K562 (cell line): ENCODE measurements around the gene STK4. TPM values are rescaled to one million over a fixed set of nuclear protein-coding genes. Genes with fewer than 3 reads are reported as not detected.
A peak's percentile ranks its signal among the peaks of the same experiment; 100 is the strongest.

Source experiments
- ATAC-seq: fragments of 200-7000 bp; cut with Tn5 transposase; 3 replicates; pipeline ENCODE4 v1.9.1; 2020; ENCODE audit warnings: moderate library complexity
- BruUV-seq: library from RNA; stranded (reverse); fragments of 400-500 nt; replicated peaks from 2 replicates; lab custom pipeline; 2021; lab: Mats Ljungman, UMichigan
- CTCF ChIA-PET: fragments of 300-600 bp; formaldehyde crosslinking; extraction: SDS; loops from one replicate; lab custom pipeline; 2021; ENCODE audit warnings: low intra/inter-chr PET ratio; lab: Yijun Ruan, JAX
- POLR2A ChIA-PET: fragments of 300-600, 350-650 bp; sonication (Branson Sonifier 250); formaldehyde crosslinking; extraction: SDS; loops from one replicate; lab custom pipeline; 2021; ENCODE audit warnings: antibody characterized with exemption, inconsistent platforms; lab: Yijun Ruan, JAX
- DNase-seq, 4 experiments: peaks; one replicate each; pipeline versions ENCODE4 v3.0.0 to v3.0.0-alpha.2; 2011 to 2018; ENCODE audit warnings: low spot score in 3 of 4, mixed read lengths in 3 of 4; ENCODE audit errors: extremely low read depth in 1 of 4
- FAIRE-seq: peaks from 2 replicates; lab custom pipeline; 2011; peaks lifted over from hg19 to GRCh38; lab: Jason Lieb, UNC
- H2AFZ ChIP-seq: 2 replicates; pipeline ENCODE4 v1.6.0; 2011; ENCODE audit warnings: low read depth, low read length, control low read depth, inconsistent platforms
- H3K27ac ChIP-seq: fragments of 200-600 bp; 3 replicates; pipeline ENCODE4 v1.8.0; 2011; ENCODE audit warnings: low read depth, mild to moderate bottlenecking, control low read depth, inconsistent platforms, low read length, moderate library complexity, mixed read lengths; ENCODE audit errors: extremely low read depth
- H3K27me3 ChIP-seq, 2 experiments: fragments of 300-600 bp in 1 of 2; 2 replicates in 1 of 2; 3 replicates in 1 of 2; pipeline versions ENCODE4 v1.6.0 to v1.8.0; 2011; ENCODE audit warnings: inconsistent platforms in 2 of 2, low read length in 2 of 2, mild to moderate bottlenecking in 1 of 2, mixed read lengths in 1 of 2, moderate library complexity in 1 of 2; ENCODE audit not compliant: control insufficient read depth in 2 of 2, insufficient read depth in 2 of 2
- H3K36me3 ChIP-seq: fragments of 300-600 bp; 3 replicates; pipeline ENCODE4 v1.8.0; 2011; ENCODE audit warnings: mild to moderate bottlenecking, low read length, inconsistent platforms; ENCODE audit not compliant: control insufficient read depth, insufficient read depth
- H3K4me1 ChIP-seq, 2 experiments: fragments of 200-600 bp in 1 of 2; replicated peaks in 1 of 2; 2 replicates in 1 of 2; 3 replicates in 1 of 2; pipeline versions ENCODE4 v1.5.1 to v1.8.0; 2011; ENCODE audit warnings: inconsistent platforms in 2 of 2, low read length in 2 of 2, mild to moderate bottlenecking in 1 of 2, mixed read lengths in 1 of 2, moderate library complexity in 1 of 2; ENCODE audit not compliant: control insufficient read depth in 2 of 2, insufficient read depth in 2 of 2
- H3K4me2 ChIP-seq: 2 replicates; pipeline ENCODE4 v1.6.1; 2011; ENCODE audit warnings: low read length, control low read depth, inconsistent platforms, mixed read lengths; ENCODE audit not compliant: insufficient read depth
- H3K4me3 ChIP-seq: fragments of 200-600 bp; sonication (generic), shearing (Covaris generic); 2 replicates; pipeline ENCODE4 v1.5.1; 2016; ENCODE audit warnings: control low read depth, inconsistent platforms
- H3K79me2 ChIP-seq: fragments of 200-600 bp; 3 replicates; pipeline ENCODE4 v1.8.0; 2011; ENCODE audit warnings: low read length, inconsistent platforms; ENCODE audit not compliant: control insufficient read depth, insufficient read depth
- H3K9ac ChIP-seq, 2 experiments: 2 replicates each; pipeline versions ENCODE4 v1.6.0 to v1.6.1; 2011; ENCODE audit warnings: low read depth in 2 of 2, low read length in 2 of 2, control low read depth in 1 of 2, inconsistent platforms in 1 of 2, mild to moderate bottlenecking in 1 of 2, mixed read lengths in 1 of 2; ENCODE audit not compliant: insufficient read depth in 1 of 2
- H3K9me1 ChIP-seq: one replicate; pipeline ENCODE4 v1.6.0; 2011; ENCODE audit warnings: inconsistent platforms, mild to moderate bottlenecking, low read length, moderate library complexity; ENCODE audit not compliant: control insufficient read depth, insufficient read depth
- H3K9me3 ChIP-seq: replicated peaks from 2 replicates; pipeline ENCODE4 v1.5.1; 2011; ENCODE audit warnings: low read depth, low read length, inconsistent platforms; ENCODE audit not compliant: control insufficient read depth, insufficient read depth
- H4K20me1 ChIP-seq: replicated peaks from 2 replicates; pipeline ENCODE4 v1.6.1; 2011; ENCODE audit warnings: low read length, inconsistent platforms, mixed read lengths; ENCODE audit not compliant: control insufficient read depth, insufficient read depth
- CTBP1 ChIP-seq: fragments of 450-650 bp; IDR thresholded peaks from 2 replicates; pipeline ENCODE4 v1.6.1; 2016; ENCODE audit warnings: borderline replicate concordance
- ELF4 ChIP-seq: fragments of 450-650 bp; formaldehyde crosslinking; IDR thresholded peaks from 2 replicates; pipeline ENCODE4 v1.4.0; 2022; ENCODE audit warnings: missing genetic modification characterization
- HSF4 ChIP-seq: fragments of 250-450 bp; sonication (Bioruptor Pico); IDR thresholded peaks from 2 replicates; pipeline ENCODE4 v2.1.2; 2022; ENCODE audit warnings: mild to moderate bottlenecking, moderate library complexity, borderline replicate concordance
- MEF2D ChIP-seq: conservative IDR thresholded peaks from 2 replicates; pipeline ENCODE4 v1.6.1; 2016; ENCODE audit warnings: low read depth, missing genetic modification characterization, missing compliant biosample characterization
- NCOA2 ChIP-seq, 2 experiments: fragments of 450-650 bp; IDR thresholded peaks; 2 replicates each; pipeline ENCODE4 v1.6.1; 2018; ENCODE audit warnings: mild to moderate bottlenecking in 2 of 2, moderate library complexity in 1 of 2; ENCODE audit not compliant: partially characterized antibody in 2 of 2
- NFIX ChIP-seq: fragments of 250-450 bp; sonication (Bioruptor Pico); IDR thresholded peaks from 2 replicates; pipeline ENCODE4 v1.4.0; 2020; ENCODE audit warnings: low read depth, mild to moderate bottlenecking, moderate library complexity
- OTX1 ChIP-seq: fragments of 450-650 bp; formaldehyde crosslinking; IDR thresholded peaks from 2 replicates; pipeline ENCODE4 v1.4.0; 2022; ENCODE audit warnings: mild to moderate bottlenecking
- RBM15 ChIP-seq: fragments of 200-400 bp; formaldehyde crosslinking; IDR thresholded peaks from 2 replicates; pipeline ENCODE4 v1.6.1; 2018; ENCODE audit warnings: mild to moderate bottlenecking, low read length, moderate library complexity; ENCODE audit not compliant: insufficient read depth
- RCOR1 ChIP-seq, 2 experiments: IDR thresholded peaks; 2 replicates each; pipeline ENCODE4 v1.6.1; 2012; ENCODE audit warnings: low read depth in 2 of 2, low read length in 2 of 2, borderline replicate concordance in 1 of 2, improper control_type of control experiment in 1 of 2
- SAFB2 ChIP-seq: fragments of 200-400 bp; formaldehyde crosslinking; IDR thresholded peaks from 2 replicates; pipeline ENCODE4 v1.6.1; 2018; ENCODE audit warnings: borderline replicate concordance, low read length, low read depth, moderate library complexity; ENCODE audit not compliant: severe bottlenecking
- SP2 ChIP-seq: IDR thresholded peaks from 2 replicates; pipeline ENCODE4 v1.6.1; 2011; ENCODE audit warnings: mild to moderate bottlenecking, low read depth, low read length, moderate library complexity; ENCODE audit not compliant: poor library complexity, severe bottlenecking; ENCODE audit errors: extremely low read depth
- THRAP3 ChIP-seq: fragments of 450-650 bp; IDR thresholded peaks from 2 replicates; pipeline ENCODE4 v1.6.1; 2016; ENCODE audit warnings: mild to moderate bottlenecking, inconsistent platforms, borderline replicate concordance
- ZNF174 ChIP-seq: fragments of 250-450 bp; sonication (Bioruptor Pico); IDR thresholded peaks from 2 replicates; pipeline ENCODE4 v1.4.0; 2020; ENCODE audit warnings: mild to moderate bottlenecking
- WGBS: fragments of 100-300 bp; shearing (Covaris generic); methylation state at CpG from one replicate; pipeline ENCODE4 v1.1.6; 2016; ENCODE audit warnings: low coverage, mixed read lengths; ENCODE audit not compliant: insufficient coverage; ENCODE audit errors: missing lambda C conversion rate; 5-methylcytosine and 5-hydroxymethylcytosine counted together
- in situ Hi-C: fragments of 300-500 bp; cut with MboI; formaldehyde crosslinking; loops from 4 replicates; pipeline ENCODE4 v1.15.0; 2018; ENCODE audit warnings: inconsistent platforms, mixed read lengths
- intact Hi-C: fragments of 100-400 bp; cut with micrococcal nuclease; formaldehyde crosslinking; loops from 2 replicates; pipeline ENCODE4 v1.14.2; 2022
- polyA plus RNA-seq, 8 experiments: library from polyadenylated mRNA; depleted of rRNA in 4 of 8; stranded (reverse) in 5 of 8; unstranded in 3 of 8; fragments of >200 nt; fragmentation: Nextera tagmentation in 2 of 8; fragmentation: Illumina TruSeq in 1 of 8; extraction: Ambion mirVana in 2 of 8; extraction: Trizol in 1 of 8; gene quantifications; 2 replicates each; pipeline versions ENCODE4 v1.2.1 to v1.2.3, GENCODE V29; 2011 to 2014; ENCODE audit warnings: inconsistent platforms in 1 of 8, missing spikeins in 1 of 8
- total RNA-seq, 7 experiments: library from RNA; depleted of rRNA in 6 of 7; stranded (reverse); fragments of >200 nt in 6 of 7; fragmentation: Illumina TruSeq in 2 of 7; extraction: Trizol in 2 of 7; gene quantifications; 2 replicates each; pipeline versions ENCODE4 v1.2.1 to v1.2.3, GENCODE V29; 2011 to 2021; ENCODE audit warnings: low replicate concordance in 1 of 7

STK4 gene
- total and polyA plus RNA-seq, 9 of the 15 experiments (the other 6 are each of a cell fraction or from before 2014, with no cell fraction given) = 11.9 to 30.6 (median 22.2) TPM

DNA sequence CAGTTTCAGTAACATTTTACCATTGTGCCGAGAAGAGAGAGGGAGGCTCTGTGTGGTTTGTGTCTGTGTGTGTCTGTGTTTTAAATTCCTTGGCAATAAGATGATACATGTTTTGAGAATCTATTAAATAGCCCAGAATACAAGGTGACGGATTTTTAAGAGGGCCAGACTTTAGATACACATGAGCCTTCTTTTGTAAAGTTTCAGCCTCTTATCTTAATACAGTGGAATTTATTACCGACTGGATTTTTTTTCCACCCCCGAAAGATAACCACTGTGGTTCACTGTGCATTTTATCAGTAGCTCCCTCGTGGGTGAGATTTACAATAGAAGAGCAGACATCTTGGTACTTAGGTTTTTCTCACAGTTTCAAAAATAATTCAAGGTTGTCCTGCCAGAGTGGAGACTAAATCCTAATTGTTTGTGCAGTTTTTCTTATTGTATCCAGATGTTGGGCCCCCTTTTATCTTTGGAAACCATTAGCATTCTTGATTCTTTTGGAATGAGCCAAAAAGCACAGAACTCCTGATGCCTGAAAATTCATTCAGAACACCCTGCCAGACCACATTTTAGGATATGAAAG is 49.9 kb downstream of the STK4 start:
- CTCF ChIA-PET = no interaction called here
- DNase-seq = no peak
- no TSS peak for BruUV-seq
- ATAC-seq = no peak
- FAIRE-seq = no peak
- Histone ChIP-seq H3K9me1 (no peaks in the 10 kb centered on the region), H3K36me3 (peaks cover 33% of the 10 kb centered on the region; the same call in 2 of the 3 replicates), H4K20me1 (0 out of 2 replicates have a peak, but pooled peaks cover 3% of the 10 kb centered on the region), H3K27ac (no peak overlapping the region), H3K9ac (no peak overlapping the region), H3K27me3 (no peaks in the 10 kb centered on the region), H3K4me2 (no peak overlapping the region), H3K79me2 (no peaks in the 10 kb centered on the region), H2AFZ (no peak overlapping the region), H3K9me3 (no peaks in the 10 kb centered on the region), H3K4me1 (no peaks in the 10 kb centered on the region), H3K4me3 (no peak overlapping the region)
- intact Hi-C loops = no loop called here
- in situ Hi-C loops = no loop called here
- WGBS = 40% methylated on average over 5 of the region's 5 CpGs
- POLR2A ChIA-PET = no interaction called here
- 0 out of 4 replicates have a peak, but pooled peaks of 1 of the 2 experiments have one; percentile 12 for TF ChIP-seq RCOR1 (IDR thresholded peaks at IDR 0.05; ENCODE audit: borderline replicate concordance in 1 of 2, low read depth in 2 of 2, low read length in 2 of 2)
- TF ChIP-seq MEF2D = no peak
- no peak for TF ChIP-seq OTX1

DNA sequence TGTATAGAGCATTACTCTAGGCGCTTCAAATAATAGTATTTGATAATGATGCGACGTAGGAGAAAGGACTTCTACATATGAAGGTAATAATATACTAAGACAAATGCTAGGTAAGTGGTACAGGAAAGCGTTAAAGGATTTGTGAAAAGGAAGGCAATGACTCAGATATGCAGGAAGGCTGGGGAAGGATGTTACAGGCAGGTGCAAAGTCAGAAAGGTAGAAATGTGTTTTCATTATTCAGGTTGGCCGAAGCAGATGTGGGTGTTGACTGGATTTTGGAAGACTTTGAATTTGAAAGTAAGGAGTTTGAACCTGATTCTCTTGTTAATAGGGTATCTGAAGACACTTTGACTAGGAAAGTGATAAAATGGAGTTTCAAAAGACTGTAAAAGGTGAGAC is 51.0 kb downstream of the STK4 start:
- Histone ChIP-seq H3K27me3 (no peaks in the 10 kb centered on the region), H2AFZ (no peak overlapping the region), H3K4me2 (no peak overlapping the region), H3K4me1 (no peaks in the 10 kb centered on the region), H3K9me1 (no peaks in the 10 kb centered on the region), H3K36me3 (peaks cover 32% of the 10 kb centered on the region; the same call in 2 of the 3 replicates), H3K27ac (no peak overlapping the region), H3K9ac (no peak overlapping the region), H3K4me3 (no peak overlapping the region), H3K79me2 (no peaks in the 10 kb centered on the region), H3K9me3 (no peaks in the 10 kb centered on the region), H4K20me1 (0 out of 2 replicates have a peak, but pooled peaks cover 3% of the 10 kb centered on the region)
- intact Hi-C loops (no loop called here), in situ Hi-C loops (no loop called here)
- WGBS = 77% methylated on average over 5 of the region's 5 CpGs
- no peak for TF ChIP-seq ELF4 (CRISPR knock-in tag)
- no peak for TF ChIP-seq CTBP1
- TF ChIP-seq THRAP3 = no peak
- TF ChIP-seq SP2 = no peak
- no peak for TF ChIP-seq NCOA2 (IDR thresholded peaks at IDR 0.05; ENCODE audit: partially characterized antibody in 2 of 2)
- no peak for TF ChIP-seq ZNF174 (CRISPR knock-in tag)
- TF ChIP-seq RBM15 = no peak
- TF ChIP-seq SAFB2 = no peak
- TF ChIP-seq HSF4 = no peak
- TF ChIP-seq NFIX (CRISPR knock-in tag) = no peak
- FAIRE-seq (no peak), DNase-seq (no peak), ATAC-seq (no peak)
- ChIA-PET POLR2A (no interaction called here), CTCF (no interaction called here)
- no TSS peak for BruUV-seq
